ENCODE results near the gene EFCAB12. TPM values are rescaled to one million over a fixed set of nuclear protein-coding genes. Genes with fewer than 3 reads are reported as not detected.

The EFCAB12 gene
- total RNA-seq, 1 donor from 2014 or later: 6.0 TPM

DNA sequence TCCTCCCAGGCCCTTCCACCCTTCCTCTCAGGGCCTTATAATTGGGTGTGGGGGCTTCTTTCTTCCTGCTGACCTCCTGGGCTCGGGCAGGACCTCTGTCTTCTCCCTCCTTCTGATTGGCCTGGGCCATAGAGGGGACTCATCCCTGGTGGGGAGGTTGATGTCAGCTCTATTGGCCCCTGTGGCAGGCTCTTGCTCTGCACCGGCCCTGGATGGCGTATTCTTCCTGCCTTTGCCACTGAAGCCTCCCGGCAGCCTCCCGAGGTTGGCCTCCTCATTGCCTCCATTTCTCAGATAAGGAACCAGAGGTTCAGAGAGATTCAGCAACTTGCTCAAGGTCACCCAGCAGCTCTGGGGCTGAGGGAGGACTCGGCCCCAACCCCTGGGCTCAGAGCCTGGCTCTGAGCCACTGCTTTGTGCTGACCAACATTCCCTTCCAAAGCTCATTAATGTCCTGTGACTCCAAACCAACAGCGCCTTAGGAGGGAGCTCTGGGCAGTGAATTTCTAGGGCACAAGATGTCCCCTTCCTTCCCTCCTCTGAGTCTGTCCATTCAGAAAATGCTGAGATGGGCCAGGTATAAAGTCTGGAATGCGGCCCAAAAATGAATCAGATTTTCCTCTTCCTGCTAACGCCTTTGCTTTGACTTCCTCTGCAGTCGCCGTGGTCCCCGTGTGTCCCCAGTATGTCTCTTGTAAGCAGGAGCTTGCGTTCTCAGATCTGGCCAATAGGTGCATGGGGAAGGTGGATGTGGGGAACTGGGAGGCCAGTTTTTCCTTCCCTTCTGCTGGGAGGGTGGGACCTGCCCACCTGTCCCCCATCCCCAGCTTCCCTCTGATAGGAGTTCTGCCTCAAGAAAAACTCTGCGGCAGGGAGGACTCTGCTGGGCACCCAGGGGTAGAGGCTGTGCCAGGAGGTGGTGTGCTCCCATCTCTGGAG, 75.5 kb downstream of the EFCAB12 start:
- no peak overlapping the region for H3K27ac Mint-ChIP-seq
- H3K4me1 Mint-ChIP-seq (ENCODE audit: unreplicated experiment): no peaks in the 10 kb centered on the region
- TF ChIP-seq, protein P1, sequence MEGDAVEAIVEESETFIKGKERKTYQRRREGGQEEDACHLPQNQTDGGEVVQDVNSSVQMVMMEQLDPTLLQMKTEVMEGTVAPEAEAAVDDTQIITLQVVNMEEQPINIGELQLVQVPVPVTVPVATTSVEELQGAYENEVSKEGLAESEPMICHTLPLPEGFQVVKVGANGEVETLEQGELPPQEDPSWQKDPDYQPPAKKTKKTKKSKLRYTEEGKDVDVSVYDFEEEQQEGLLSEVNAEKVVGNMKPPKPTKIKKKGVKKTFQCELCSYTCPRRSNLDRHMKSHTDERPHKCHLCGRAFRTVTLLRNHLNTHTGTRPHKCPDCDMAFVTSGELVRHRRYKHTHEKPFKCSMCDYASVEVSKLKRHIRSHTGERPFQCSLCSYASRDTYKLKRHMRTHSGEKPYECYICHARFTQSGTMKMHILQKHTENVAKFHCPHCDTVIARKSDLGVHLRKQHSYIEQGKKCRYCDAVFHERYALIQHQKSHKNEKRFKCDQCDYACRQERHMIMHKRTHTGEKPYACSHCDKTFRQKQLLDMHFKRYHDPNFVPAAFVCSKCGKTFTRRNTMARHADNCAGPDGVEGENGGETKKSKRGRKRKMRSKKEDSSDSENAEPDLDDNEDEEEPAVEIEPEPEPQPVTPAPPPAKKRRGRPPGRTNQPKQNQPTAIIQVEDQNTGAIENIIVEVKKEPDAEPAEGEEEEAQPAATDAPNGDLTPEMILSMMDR (conservative IDR thresholded peaks at IDR 0.05): no peak
- H3K9me3 Mint-ChIP-seq: no peaks in the 10 kb centered on the region
- H3K27me3 Mint-ChIP-seq: no peaks in the 10 kb centered on the region
- H3K36me3 Mint-ChIP-seq: no peaks in the 10 kb centered on the region
- no peak overlapping the region for H3K4me3 Mint-ChIP-seq
- no peak for DNase-seq (ENCODE audit: extremely low spot score, unreplicated experiment)

DNA sequence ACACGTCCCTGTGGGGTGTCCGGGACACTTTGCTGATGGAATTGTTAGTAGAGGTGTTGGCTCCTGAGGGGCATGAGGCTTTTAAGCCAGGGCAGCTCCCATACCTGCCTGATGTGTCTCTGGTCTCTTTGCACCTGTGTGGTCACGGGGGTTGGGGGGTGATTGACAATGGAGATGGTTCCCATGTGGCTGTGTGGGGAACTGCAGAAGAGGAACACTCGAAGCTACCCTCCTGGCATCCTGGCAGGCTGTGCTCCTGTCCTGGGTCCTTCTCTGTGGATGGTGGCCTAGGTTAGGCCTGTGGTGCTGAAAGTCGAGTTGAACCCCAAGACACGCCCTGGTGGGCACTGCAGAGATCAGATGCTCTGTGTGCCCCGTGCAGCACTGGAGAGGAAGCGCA, 76.4 kb downstream of the EFCAB12 start:
- Mint-ChIP-seq H3K27ac (no peak overlapping the region), H3K4me3 (no peak overlapping the region), H3K4me1 (ENCODE audit: unreplicated experiment) (peaks cover 2% of the 10 kb centered on the region), H3K27me3 (peaks cover 1% of the 10 kb centered on the region), H3K36me3 (no peaks in the 10 kb centered on the region), H3K9me3 (no peaks in the 10 kb centered on the region)
- DNase-seq (ENCODE audit: extremely low spot score, unreplicated experiment): no peak
- TF ChIP-seq, protein P1 (conservative IDR thresholded peaks at IDR 0.05): peak; percentile 55

Other genes with a start within 250 kb of the EFCAB12 start
- 238 and 260 TPM in 2 replicates for gene CNBP, start 244.7 kb downstream of the EFCAB12 start, total RNA-seq (ENCODE audit: low replicate concordance)
- gene COPG1, start 179.0 kb downstream of the EFCAB12 start, total RNA-seq (ENCODE audit: low replicate concordance): 169 and 262 TPM in 2 replicates
- gene HMCES, start 149.8 kb downstream of the EFCAB12 start, total RNA-seq (ENCODE audit: low replicate concordance): 33.2 and 34.9 TPM in 2 replicates
- 22.6 and 28.6 TPM in 2 replicates for gene MBD4, start 11.3 kb upstream of the EFCAB12 start, total RNA-seq (ENCODE audit: low replicate concordance)
- gene IFT122, start 11.6 kb upstream of the EFCAB12 start, total RNA-seq (ENCODE audit: low replicate concordance): 16.9 and 41.6 TPM in 2 replicates
- gene RHO, start 100.0 kb upstream of the EFCAB12 start, total RNA-seq (ENCODE audit: low replicate concordance): not detected in 2 replicates
- not detected in 2 replicates for gene H1-8, start 114.5 kb upstream of the EFCAB12 start, total RNA-seq (ENCODE audit: low replicate concordance)
- 56.9 and 71.0 TPM in 2 replicates for gene PLXND1, start 178.0 kb upstream of the EFCAB12 start, total RNA-seq (ENCODE audit: low replicate concordance)

All from type B pancreatic cell (in vitro differentiated cells).